NCI-H524 (cell line): ENCODE data around the gene OR56B1.
"Not testable (repeated sequence)": the region's sequence is repeated elsewhere in the genome, so short reads cannot be mapped to it uniquely, and the experiment has no call there.

Experiments
- DNase-seq, 2 experiments: peaks; one replicate each; lab custom pipeline; 2025; lab: John Stamatoyannopoulos, UW

OR56B1 gene, protein sequence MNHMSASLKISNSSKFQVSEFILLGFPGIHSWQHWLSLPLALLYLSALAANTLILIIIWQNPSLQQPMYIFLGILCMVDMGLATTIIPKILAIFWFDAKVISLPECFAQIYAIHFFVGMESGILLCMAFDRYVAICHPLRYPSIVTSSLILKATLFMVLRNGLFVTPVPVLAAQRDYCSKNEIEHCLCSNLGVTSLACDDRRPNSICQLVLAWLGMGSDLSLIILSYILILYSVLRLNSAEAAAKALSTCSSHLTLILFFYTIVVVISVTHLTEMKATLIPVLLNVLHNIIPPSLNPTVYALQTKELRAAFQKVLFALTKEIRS

DNA sequence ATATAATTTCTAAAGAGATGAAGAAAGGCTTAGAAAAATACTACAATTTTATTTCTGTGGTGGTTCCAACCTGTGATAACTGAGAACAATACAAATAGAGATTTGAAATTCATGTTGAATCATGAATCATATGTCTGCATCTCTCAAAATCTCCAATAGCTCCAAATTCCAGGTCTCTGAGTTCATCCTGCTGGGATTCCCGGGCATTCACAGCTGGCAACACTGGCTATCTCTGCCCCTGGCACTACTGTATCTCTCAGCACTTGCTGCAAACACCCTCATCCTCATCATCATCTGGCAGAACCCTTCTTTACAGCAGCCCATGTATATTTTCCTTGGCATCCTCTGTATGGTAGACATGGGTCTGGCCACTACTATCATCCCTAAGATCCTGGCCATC is at the start of gene OR56B1:
Gene OR56B1 (plus strand): TSS at position 53 of the 400 bp plus-strand sequence. CDS start 69 bp downstream, at position 122.
- DNase-seq: no peak

DNA sequence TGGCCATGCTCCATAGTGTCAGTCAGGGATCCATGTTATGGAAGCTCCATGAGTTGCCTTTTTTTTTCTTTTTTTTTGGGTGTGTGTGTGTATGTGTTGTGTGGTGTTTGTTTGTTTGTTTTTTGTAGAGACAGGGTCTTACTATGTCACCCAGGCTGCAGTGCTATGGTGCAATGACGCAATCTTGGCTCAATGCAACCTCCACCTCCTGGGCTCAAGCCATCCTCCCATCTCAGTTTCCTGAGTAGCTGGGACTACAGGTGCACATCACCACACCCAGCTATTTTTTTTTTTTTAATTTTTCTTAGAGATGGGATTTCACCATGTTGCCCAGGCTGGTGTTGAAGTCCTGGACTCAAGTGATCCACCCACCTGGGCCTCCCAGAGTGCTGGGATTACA is 47.8 kb upstream of the OR56B1 start:
- no peak for DNase-seq

DNA sequence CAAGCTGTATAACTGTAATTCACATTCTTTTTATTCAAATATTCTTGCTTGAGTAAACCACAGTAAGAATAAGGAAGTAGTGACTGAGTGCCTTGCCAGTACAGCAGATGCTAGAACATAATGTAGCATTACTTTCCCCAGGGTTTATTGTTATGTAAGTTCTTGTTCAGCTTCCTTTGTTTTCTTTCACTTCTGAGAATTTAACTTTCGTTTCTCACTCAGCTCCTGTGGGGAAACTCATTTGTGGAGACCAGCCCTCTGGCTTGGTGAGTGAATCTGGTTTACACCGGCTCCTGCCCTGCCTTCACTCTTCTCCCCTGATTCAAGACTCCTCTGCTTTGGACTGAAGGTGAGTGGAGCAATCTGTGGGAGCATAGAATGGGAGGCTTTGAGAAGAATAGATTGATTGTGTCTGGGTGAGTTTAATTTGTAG is 46.7 kb upstream of the OR56B1 start, which contains the start of gene TRIM22:
Gene TRIM22 (plus strand): TSS at position 240 of the 433 bp plus-strand sequence. CDS start 6,443 bp downstream, outside the sequence.
- no peak for DNase-seq

DNA sequence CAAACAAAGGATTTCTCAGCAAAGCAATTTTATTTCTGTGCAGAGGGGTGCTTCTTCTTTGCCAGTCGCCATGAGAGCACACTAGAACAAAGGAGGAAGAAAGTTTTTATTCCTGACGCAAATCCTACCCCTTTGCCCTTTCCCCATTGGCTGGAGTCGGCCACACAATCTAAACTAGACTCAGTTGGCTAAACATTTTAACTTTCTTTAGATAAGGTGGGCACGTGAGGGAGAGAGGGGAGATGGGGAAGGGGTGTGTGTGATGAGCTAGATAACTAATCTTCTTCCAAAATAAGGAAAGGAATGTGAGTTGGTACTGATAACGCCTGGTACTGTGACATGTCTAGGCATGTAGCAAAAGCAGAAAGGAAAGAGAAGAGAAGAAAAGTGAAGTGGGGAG is 46.0 kb upstream of the OR56B1 start:
- no peak for DNase-seq

DNA sequence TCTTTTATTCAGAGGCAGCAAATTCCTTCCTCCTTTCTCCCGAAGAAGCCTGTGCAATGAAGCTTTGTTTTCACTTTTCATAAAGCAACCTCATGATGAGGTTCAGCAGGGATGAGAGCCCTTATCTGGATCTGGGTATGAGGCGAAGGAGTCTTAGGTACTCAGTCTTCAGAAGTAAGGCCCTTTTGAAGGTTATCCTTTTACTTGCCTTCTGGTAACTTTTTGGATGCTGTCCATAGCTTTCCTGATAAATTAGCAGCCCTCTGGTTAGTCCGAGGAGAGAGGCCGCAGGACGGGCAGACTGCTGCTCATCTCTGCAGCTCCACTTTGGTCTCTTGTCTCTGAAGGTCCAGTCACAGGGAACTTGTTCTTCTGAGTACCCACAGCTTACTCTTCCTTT is 45.5 kb upstream of the OR56B1 start:
- DNase-seq: no peak

DNA sequence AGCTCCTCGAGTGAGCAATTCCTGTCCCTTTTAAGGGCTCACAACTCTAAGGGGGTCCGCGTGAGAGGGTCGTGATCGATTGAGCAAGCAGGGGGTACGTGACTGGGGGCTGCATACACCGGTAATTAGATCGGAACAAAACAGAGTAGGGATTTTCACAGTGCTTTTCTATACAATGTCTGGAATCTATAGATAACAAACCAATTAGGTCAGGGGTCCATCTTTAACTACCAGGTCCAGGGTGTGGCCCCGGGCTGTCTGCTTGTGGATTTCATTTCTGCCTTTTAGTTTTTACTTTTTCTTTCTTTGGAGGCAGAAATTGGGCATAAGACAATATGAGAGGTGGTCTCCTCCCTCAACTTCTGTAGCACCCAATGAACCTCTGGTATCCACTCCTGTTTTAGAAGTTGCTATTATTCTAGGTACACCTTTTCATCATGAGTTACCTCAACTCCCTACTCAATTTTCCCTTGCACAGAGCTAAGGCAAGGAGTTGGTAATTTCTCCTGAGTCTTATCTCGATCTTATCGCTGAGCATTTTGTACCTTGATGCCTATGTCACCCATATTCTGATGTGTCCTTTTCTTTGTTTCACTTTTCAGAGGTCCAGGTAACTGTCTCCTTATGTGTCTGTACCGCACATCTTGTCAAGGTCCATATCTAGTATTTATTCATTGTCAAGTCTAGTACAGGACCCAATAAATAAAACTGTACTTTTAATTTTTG is 44.8 kb upstream of the OR56B1 start:
- DNase-seq: not testable (repeated sequence)

DNA sequence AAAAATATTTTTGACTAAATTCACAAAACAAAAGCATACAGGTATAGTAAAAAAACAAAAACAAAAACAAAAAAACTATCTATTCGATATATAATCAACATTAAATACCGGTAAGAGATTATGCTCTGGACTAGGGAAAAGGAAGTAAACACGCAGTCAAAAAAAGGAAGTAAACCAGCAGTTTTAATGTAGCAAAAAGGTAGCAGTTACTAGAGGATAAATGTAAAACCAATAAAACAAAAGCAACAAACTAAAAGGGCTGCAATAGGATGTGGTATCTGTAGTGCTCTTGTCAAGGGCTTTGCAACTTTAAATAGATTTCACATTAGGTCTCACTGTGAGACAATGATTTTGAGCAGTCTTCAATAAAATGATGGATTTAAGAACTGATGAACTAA is 44.3 kb upstream of the OR56B1 start:
- no peak for DNase-seq

DNA sequence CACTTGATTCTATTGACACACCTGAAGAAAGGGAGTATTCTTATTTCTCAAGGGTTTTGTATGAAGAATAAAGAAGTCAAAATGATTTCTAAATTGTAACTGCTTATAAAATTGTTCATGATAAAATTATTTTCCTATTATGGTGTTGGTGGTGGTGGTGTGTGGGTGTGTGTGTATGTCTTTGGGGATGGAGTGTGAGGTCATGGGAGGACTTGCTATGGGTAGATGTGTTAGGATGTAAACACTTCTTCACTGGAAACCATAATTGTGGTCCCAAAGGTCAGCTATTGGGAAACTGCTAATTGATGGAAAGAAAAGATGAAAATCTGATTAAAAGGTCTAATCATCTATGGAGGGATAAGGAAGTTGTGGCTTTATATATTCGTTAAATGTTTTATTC is 41.6 kb upstream of the OR56B1 start:
- DNase-seq: no peak

DNA sequence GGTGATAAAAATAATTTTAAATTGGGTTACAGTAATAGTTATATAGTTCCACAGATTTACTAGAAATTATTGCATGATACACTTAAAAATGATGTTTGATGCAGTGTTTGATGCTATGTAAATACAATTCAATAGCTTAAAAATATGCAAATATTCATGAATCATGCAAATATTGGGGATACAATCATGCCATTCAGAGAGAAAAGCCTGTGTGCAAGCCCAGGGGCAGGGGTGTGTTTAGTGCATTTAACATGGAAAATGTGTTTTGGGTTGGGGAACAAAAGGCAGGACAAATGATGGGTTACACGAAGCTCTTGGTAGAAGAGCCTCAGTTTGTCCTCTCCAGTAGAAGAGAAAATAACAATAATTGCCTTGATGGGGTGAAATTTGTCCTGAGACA is 40.7 kb upstream of the OR56B1 start:
- no peak for DNase-seq

DNA sequence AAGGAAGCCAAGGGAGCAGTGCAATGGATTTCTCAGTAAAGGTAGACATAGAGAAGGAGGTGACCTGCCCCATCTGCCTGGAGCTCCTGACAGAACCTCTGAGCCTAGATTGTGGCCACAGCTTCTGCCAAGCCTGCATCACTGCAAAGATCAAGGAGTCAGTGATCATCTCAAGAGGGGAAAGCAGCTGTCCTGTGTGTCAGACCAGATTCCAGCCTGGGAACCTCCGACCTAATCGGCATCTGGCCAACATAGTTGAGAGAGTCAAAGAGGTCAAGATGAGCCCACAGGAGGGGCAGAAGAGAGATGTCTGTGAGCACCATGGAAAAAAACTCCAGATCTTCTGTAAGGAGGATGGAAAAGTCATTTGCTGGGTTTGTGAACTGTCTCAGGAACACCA is 40.0 kb upstream of the OR56B1 start:
- no peak for DNase-seq

DNA sequence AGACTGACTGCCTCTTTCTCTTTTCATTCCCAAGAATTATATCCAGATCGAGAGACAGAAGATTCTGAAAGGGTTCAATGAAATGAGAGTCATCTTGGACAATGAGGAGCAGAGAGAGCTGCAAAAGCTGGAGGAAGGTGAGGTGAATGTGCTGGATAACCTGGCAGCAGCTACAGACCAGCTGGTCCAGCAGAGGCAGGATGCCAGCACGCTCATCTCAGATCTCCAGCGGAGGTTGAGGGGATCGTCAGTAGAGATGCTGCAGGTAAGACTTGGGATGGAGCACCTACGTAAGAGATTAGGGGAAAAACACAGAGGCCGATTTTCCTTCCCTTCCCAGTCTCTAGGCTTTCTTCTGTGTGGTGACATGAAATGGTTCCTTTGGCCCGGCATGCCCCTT is 38.0 kb upstream of the OR56B1 start:
- no peak for DNase-seq

DNA sequence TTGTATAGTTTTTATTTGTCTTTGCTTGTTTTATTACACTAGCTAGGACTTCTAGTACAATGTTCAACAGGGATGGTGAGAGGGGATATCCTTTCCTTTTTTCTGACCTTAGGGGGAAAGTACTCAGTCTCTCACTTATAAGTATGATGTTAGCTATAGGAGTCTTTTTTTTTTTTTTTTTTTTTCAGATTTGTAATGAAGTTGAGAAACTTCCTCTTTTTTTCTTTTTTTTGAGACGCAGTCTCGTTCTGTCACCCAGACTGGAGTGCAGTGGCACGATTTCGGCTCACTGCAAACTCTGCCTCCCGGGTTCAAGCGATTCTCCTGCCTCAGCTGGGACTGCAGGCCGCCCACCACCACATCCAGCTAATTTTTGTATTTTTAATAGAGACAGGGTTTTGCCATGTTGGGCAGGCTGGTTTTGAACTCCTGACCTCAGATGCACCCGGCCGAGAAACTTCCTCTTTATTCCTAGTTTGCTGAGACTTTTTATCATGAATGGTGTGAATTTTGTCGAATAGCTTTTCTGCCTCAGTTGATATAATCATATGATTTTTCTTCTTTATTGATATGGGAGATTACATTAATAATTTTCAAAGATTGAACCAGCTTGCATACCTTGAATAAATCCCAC is 35.7 kb upstream of the OR56B1 start:
- DNase-seq: no peak

DNA sequence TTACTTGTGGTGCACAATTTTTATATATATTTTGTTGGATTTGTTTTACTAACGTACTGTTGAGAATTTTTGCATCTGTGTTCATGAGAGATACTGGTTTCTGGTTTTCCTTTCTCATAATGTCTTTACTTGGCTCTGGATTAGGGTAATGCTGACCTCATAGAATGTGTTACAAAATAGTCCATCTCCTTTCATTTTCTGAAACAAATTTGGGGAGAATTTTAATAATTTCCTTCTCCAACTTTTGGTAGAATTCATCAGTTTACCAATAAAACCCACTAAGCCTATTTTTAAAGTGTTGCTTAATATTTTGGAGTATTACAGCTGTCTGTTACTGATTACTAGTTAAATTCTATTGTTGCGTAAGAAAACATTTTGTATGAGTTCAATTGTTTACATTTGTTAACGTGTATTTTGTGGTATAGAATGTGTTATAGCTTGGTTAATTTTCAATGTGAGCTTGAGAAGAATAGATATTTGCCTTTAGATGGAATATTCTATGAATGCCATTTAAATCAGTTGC is 35.1 kb upstream of the OR56B1 start:
- DNase-seq: no peak

DNA sequence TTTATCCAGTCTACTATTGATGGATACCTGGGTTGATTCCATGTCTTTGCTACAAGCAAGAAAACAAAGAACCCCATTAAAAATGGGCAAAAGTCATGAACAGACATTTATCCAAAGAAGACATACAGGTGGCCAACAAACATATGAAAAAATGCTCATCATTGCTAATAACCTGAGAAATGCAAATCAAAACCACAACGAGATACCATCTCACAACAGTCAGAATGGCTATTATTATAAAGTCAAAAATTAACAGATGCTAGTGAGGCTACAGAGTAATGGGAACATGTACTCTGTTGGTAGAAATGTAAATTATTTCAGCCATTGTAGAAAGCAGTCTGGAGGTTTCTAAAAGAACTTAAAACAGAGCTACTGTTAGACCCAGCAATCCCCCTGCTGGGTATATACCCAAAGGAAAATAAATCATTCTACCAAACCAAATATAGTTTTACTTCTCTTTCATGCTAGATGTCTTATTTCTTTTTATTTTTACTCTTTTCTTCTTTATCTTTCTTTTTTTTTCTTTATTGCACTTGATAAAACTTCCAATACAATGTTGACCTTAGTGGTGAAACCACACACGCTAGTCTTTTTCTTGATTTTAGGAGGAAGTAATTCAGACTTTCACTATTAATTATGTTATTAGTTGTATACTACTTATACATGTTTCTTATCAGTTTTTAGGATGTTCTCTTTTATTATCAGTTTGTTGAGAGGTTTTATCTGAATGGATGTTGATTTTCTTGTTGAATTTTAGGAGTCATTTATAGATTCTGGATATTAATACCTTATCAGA is 32.3 kb upstream of the OR56B1 start:
- no peak for DNase-seq

DNA sequence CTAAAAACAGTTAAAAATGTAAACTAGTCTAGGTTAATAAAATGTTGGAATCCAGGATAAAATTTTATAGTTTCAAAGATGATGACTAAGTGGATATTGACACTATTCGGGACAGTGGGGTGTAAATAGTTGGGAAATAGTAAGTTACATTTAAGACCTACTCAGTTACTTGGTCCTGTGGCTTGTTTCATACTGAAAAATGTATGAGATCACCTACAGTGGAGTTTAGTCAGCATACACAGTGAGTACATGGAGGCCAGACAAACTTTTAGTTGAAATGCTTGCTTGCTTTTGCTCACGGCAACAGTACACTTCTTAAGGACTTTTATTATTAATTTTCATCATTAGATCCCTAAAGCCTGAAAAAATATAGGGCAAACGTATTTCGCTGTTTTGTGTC is 30.6 kb upstream of the OR56B1 start:
- no peak for DNase-seq

DNA sequence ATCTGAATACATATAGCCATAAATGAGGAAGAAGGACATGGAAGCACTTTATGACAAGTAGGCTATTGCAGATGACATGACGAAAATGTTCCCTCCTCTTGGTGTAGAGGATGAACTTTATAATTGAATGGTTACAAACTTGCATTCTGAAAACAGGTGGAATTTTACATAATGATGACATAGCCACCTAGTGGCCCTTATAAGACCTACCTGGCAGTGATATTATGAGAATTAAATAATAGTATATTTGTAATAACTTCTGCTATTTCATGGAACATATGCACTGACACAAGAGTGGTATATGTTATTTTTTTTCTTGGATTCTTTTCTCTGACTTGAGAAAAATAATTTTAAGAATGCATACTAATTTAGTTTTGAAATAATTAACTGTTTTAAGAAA is 23.7 kb upstream of the OR56B1 start:
- no peak for DNase-seq

DNA sequence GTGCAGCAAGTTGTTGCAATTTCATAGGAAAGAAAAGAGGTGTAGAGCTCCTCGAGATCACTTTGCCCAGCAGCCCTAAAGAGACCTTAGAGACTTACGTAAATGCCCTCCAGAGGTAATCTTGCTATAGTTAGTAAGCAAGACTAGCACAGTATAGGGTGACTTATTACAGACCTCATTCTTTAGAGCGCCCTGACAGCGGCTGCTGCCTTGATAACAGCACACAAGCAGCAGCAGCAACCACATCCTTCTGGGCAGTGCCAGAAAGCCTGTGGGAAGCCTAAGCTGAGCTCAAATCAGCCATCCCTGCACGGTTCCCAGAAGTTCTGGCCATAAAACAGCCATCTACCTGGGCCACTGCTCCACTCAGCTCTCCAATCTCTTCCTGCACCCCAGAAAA is 22.6 kb upstream of the OR56B1 start:
- DNase-seq: no peak

DNA sequence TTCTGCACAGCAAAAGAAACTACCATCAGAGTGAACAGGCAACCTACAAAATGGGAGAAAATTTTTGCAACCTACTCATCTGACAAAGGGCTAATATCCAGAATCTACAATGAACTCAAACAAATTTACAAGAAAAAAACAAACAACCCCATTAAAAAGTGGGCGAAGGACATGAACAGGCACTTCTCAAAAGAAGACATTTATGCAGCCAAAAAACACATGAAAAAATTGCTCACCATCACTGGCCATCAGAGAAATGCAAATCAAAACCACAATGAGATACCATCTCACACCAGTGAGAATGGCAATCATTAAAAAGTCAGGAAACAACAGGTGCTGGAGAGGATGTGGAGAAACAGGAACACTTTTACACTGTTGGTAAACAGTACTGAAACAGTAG is 19.7 kb upstream of the OR56B1 start:
- DNase-seq: not testable (repeated sequence)

DNA sequence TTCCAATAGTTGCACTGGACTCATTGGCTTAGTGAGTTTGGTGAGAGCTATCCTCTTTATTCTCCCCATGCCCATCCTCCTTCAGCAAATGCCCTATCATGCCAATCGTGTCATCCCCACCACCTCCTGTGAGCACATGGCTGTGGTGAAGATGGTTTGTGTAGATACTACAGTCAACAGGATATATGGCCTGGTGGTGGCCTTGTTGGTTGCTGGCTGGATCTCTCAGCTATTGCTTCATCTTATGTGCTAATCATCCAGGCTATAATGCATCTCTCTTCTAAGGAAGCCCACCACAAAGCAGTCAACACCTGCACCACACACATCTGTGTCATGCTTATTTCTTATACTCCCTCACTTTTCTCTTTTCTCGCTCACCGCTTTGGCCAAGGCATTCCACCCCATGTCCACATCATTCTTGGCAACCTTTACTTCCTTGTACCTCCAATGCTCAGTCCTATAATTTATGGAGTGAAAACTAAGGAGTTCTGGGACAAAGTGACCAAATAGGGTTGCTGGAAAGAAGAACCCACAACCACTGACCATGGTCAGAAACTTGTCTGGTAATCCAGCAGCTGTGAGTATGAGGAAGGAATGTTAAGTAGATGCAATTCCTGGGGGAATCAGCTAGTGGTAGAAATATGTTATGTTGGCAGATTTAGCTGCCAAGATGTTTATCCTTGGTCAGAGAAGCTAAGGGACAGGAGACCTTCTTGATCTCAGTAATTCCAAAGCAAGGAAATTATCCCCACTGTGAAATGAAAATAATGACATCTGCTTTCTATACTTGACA is 16.3 kb upstream of the OR56B1 start:
- no peak for DNase-seq

DNA sequence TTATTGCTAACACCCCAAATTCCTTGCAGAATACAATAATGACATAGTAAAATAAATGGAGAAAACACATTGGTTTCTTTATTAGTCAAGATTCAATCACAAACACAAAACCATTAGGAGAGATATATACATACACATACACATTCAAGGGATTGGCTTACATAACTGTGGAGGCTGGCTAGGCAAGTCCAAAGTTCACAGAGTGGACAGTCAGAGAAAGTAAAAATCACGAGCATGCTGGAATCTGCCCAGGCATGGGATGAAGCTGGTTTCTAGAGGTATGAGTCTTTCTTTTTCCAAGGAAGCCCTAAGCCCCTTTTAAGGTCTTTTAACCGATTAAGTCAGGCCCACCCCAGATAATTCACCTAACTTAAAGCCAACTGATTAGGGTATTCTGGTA is 13.6 kb upstream of the OR56B1 start:
- no peak for DNase-seq

DNA sequence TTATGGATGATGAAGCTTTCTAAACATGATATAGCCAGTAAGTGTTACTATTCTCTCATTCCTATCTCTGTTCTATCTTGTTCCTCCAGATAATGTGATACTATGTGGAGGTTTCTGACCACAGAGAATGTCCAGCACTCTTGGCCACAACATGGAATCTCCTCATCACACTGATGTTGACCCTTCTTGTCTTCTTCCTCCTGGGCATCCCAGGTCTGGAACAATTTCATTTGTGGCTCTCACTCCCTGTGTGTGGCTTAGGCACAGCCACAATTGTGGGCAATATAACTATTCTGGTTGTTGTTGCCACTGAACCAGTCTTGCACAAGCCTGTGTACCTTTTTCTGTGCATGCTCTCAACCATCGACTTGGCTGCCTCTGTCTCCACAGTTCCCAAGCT is 9.9 kb upstream of the OR56B1 start:
- DNase-seq: no peak
